Measurements from ENCODE around the gene TMEM236.

The TMEM236 gene

GRCh38 chr10:17789396-17789795, 37.4 kb downstream of the TMEM236 start:
- DNase-seq = no peak

- no peak for DNase-seq
These were observed 38.6 kb downstream of the TMEM236 start for GRCh38 chr10:17790651-17791050.

- DNase-seq = no peak
These were observed 41.0 kb downstream of the TMEM236 start for GRCh38 chr10:17792991-17793390.

GRCh38 chr10:17793823-17794644, 42.0 kb downstream of the TMEM236 start:
- peak; percentile 0 for DNase-seq

- DNase-seq = no peak
These were observed 43.1 kb downstream of the TMEM236 start for GRCh38 chr10:17795083-17795482.

GRCh38 chr10:17795813-17796594, 44.0 kb downstream of the TMEM236 start:
- no peak for DNase-seq

GRCh38 chr10:17801507-17801906, 49.5 kb downstream of the TMEM236 start:
- peak; percentile 10 for DNase-seq

- no peak for DNase-seq
These were observed 50.3 kb downstream of the TMEM236 start for GRCh38 chr10:17802350-17802749.

GRCh38 chr10:17802976-17803375, 51.0 kb downstream of the TMEM236 start:
- DNase-seq = no peak

GRCh38 chr10:17805330-17805729, 53.3 kb downstream of the TMEM236 start:
- no peak for DNase-seq

GRCh38 chr10:17805921-17806577, 54.0 kb downstream of the TMEM236 start:
- DNase-seq = no peak

- no peak for DNase-seq
These were observed 57.2 kb downstream of the TMEM236 start, which contains the start of gene MRC1 for GRCh38 chr10:17808971-17809841. MRC1 (plus strand) TSS chr10:17809348; CDS start chr10:17809466, 118 bp downstream.

GRCh38 chr10:17811146-17811865, 59.3 kb downstream of the TMEM236 start:
- DNase-seq = no peak

- DNase-seq = no peak
These were observed 63.0 kb downstream of the TMEM236 start for GRCh38 chr10:17814973-17815372.

GRCh38 chr10:17816199-17816598, 64.2 kb downstream of the TMEM236 start:
- DNase-seq = no peak

GRCh38 chr10:17817316-17817715, 65.3 kb downstream of the TMEM236 start:
- no peak for DNase-seq

- no peak for DNase-seq
These were observed 65.8 kb downstream of the TMEM236 start for GRCh38 chr10:17817790-17818189.

- DNase-seq = no peak
These were observed 67.8 kb downstream of the TMEM236 start for GRCh38 chr10:17819836-17820235.

- no peak for DNase-seq
These were observed 68.9 kb downstream of the TMEM236 start for GRCh38 chr10:17820943-17821342.

GRCh38 chr10:17821893-17822292, 69.9 kb downstream of the TMEM236 start:
- no peak for DNase-seq

- no peak for DNase-seq
These were observed 79.3 kb downstream of the TMEM236 start for GRCh38 chr10:17831341-17831740.

GRCh38 chr10:17831896-17832295, 79.9 kb downstream of the TMEM236 start:
- no peak for DNase-seq

All from NCI-H69 (cell line).